Inflammatory macrophage (primary cell): ENCODE results near the gene SH3TC2.

Source experiments
- DNase-seq, 2 donors: peaks; one replicate each; pipeline ENCODE4 v3.0.0-alpha.2; 2020 to 2022

Gene SH3TC2

DNA sequence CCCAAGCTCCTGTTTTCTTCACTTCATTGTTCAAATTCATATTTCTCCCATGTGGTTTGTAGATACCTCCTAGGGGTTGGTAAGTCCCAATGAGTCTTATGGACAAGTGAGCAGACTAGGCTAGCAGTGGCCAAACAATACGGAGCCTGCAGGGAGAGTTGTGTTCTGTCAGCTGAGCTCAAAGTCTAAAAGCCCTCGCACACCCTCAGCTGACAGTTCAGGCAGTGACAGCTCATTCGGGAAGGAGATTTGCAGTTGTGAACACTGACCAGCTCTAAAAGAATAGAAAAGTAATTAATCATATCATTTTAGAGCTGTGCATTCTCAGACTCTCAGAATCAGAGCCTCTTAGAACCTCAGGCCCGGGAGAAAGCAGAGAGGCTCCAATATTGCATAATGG is 95.1 kb downstream of the SH3TC2 start:
- no peak for DNase-seq

- DNase-seq, result no peak
Measured at GRCh38 chr5:148966938-148967337, 95.9 kb downstream of the SH3TC2 start.

DNA sequence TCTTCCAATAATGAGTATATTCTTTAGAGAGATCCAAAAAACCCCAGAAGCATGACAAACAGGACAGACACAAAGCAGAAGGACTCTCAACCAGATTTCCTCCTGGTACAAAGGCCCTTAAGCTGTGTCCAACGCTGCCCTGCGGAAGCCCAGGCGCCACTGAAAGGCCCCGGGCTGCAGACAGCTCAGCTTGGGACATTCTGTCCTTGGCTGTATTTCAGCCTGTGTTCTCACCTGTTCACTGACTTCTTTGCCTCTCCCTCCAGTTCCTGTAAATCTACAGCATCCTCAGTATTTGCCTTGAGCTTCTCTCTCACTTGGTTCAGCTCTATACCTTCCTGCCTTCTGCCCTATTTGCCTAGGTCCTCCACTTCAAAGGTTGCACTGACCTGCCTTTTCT is 96.5 kb downstream of the SH3TC2 start:
- no peak for DNase-seq

DNA sequence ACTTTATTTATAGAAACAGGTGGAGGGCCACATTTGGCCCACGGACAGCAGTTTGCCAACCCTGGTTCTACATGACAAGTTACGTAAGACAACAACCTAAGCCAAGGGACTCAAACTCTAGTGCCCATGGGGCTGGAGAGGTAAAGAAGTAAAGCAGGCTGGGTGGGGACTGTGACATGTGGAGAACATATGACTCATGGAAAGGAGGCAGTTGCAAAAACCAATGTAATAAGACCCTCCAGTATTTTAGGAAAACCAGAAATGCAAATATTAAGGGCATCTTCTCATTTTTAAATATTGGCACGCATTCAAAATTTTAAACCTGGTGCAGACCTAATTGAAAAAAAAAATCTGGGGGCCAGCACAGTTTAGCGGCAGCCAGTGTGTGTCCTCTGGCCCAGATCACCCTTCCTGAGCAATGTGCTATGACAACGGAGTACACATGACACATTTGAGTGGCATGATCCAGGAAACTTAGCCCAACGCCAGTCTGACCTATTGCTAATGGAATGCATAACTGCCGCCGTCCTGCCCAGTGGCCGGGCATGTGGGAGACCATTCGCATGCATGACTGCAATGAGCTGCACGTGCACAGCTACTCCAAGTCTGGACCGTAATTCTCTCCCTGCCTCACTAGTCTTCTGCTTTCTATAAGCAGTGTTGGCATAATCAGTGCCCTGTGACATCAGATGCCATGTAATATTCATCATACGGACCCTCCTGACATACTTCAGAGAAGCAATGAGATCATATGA is 97.2 kb downstream of the SH3TC2 start:
- DNase-seq, result no peak

DNA sequence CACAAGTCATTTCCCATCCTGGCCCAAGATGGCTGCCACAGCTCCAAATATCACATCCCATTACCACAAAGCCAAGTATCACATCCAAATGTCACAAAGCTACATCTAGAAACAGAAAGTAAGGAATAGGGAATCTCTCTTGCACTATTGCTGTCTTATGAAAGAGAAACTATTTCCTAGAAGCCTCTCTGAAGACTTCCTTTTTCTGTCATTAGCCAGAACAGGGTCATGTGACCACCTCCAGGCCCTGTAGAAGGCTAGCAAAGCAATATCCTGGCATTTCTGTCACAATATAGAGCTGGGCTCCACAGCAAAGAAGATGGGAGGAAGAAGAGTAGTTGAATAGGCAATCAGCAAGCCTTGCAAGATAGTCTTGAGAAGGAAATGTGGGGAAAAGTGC is 99.2 kb downstream of the SH3TC2 start:
- DNase-seq, result peak; percentile 89 to 94

DNA sequence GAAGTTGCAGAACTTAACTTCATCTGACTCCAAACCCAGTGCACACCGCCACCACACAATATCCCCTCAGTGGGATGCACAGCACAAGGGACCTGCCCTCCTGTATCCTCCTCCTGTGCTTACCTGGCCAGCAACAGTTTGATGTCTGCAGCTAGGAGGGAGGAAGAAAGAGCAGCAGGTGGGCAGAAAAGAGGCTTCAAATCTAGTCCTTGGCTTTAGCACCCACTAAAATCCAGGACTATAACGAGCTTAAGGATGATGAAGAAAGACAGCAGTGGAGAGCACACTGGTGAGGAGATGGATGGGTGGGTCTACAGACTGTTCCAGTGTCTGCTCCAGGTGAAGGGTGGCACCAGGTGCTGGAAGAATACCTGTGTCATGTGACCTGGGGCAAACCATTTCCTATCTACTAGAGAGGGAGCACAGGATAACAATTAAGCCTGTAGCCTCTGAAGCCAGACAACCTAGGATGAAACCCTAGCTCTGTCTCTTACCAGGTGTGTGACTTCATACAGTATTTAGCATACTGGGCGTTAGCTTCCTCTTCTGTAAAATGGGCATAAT is 100.0 kb downstream of the SH3TC2 start:
- no peak for DNase-seq

DNA sequence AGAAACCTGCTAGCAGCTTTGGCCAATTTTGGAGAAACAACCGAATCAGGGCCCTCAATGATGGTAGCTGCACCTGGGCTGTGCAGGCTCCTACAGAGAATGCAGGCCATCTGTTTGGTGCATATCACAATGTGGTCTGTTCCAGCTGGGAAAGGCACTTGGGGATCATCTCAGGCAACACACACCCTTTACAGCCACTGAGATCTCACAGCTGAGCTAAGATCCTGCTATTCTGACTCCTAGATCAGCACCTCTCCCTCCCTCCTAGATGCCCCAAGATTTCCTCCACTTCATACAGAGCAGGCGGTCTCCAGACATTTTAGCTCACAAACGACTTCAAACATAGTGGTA is 100.7 kb downstream of the SH3TC2 start:
- DNase-seq, result no peak

- DNase-seq, result no peak
Measured at GRCh38 chr5:148961261-148962199, 101.3 kb downstream of the SH3TC2 start.

GRCh38 chr5:148960070-148960769 is 102.6 kb downstream of the SH3TC2 start:
- DNase-seq, result no peak

GRCh38 chr5:148957591-148958202 is 105.2 kb downstream of the SH3TC2 start:
- DNase-seq, result peak; percentile 44 to 45

- no peak for DNase-seq
Measured at GRCh38 chr5:148956477-148957385, 106.1 kb downstream of the SH3TC2 start.
